AG04450 (cell line): ENCODE results near the gene SH3BP5. TPM values are rescaled to one million over a fixed set of nuclear protein-coding genes. Genes with fewer than 3 reads are reported as not detected.

Source experiments
- CTCF ChIA-PET: fragments of 300-600, 350-600 bp; formaldehyde crosslinking; extraction: SDS; loops from one replicate; lab custom pipeline; 2022; ENCODE audit warnings: antibody characterized with exemption, inconsistent platforms; lab: Charles Lee
- POLR2A ChIA-PET: fragments of 350-600 bp; formaldehyde crosslinking; extraction: SDS; loops from one replicate; lab custom pipeline; 2021; ENCODE audit warnings: antibody characterized with exemption, inconsistent platforms; lab: Yijun Ruan, JAX
- DNase-seq: peaks from one replicate; pipeline ENCODE4 v3.0.0-alpha.2; 2011; ENCODE audit warnings: low read depth, low spot score
- H3K27ac ChIP-seq: one replicate; pipeline ENCODE4 v1.5.1; 2012; ENCODE audit warnings: low read depth, low read length, control low read depth
- H3K27me3 ChIP-seq: one replicate; pipeline ENCODE4 v1.6.0; 2012; ENCODE audit warnings: low read length; ENCODE audit not compliant: control insufficient read depth, insufficient read depth
- H3K4me3 ChIP-seq: 2 replicates; pipeline ENCODE4 v1.5.1; 2011; ENCODE audit warnings: mild to moderate bottlenecking, low read depth, low read length, control low read depth
- H3K9me3 ChIP-seq: 2 replicates; pipeline ENCODE4 v1.5.1; 2012; ENCODE audit warnings: low read length; ENCODE audit not compliant: control insufficient read depth, insufficient read depth
- polyA plus RNA-seq: library from polyadenylated mRNA; depleted of rRNA; stranded (reverse); fragments of >200 nt; gene quantifications from 2 replicates; pipeline ENCODE4 v1.2.3, GENCODE V29; 2011
- TF ChIP-seq, protein P1 (sequence below): IDR thresholded peaks from 2 replicates; pipeline ENCODE4 v1.5.1; 2011; ENCODE audit warnings: low read depth, low read length, control low read depth, inconsistent platforms

The SH3BP5 gene
- polyA plus RNA-seq, 1 experiment, result 16.6 TPM

DNA sequence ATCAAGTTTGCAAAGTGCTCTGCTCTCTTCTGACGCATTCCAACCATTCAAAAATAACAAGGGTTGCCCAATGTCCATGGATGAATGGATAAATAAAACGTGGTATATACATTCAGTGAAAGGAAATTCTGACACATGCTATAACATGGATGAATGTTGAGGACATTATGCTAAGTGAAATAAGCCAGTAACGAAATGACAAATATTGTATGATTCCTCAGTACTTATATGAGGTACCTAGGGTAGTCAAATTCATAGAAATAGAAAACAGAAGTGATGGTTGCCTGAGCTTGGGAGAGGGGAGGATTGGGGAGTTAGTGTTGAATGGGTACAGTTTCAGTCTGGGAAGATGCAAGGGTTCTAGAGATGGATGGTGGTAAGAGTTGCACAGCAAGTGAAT is 33.9 kb downstream of the SH3BP5 start:
- no peaks in the 10 kb centered on the region for H3K27me3 ChIP-seq
- ChIA-PET POLR2A (no interaction called here), CTCF (interaction anchor here (0.9 kb wide), 1 partner anchor 9 kb away, joined by 7 read pairs; no protein-coding TSS in a partner anchor)
- H3K4me3 ChIP-seq, result no peak overlapping the region
- no peaks in the 10 kb centered on the region for H3K9me3 ChIP-seq
- TF ChIP-seq, protein P1, sequence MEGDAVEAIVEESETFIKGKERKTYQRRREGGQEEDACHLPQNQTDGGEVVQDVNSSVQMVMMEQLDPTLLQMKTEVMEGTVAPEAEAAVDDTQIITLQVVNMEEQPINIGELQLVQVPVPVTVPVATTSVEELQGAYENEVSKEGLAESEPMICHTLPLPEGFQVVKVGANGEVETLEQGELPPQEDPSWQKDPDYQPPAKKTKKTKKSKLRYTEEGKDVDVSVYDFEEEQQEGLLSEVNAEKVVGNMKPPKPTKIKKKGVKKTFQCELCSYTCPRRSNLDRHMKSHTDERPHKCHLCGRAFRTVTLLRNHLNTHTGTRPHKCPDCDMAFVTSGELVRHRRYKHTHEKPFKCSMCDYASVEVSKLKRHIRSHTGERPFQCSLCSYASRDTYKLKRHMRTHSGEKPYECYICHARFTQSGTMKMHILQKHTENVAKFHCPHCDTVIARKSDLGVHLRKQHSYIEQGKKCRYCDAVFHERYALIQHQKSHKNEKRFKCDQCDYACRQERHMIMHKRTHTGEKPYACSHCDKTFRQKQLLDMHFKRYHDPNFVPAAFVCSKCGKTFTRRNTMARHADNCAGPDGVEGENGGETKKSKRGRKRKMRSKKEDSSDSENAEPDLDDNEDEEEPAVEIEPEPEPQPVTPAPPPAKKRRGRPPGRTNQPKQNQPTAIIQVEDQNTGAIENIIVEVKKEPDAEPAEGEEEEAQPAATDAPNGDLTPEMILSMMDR, result no peak
- H3K27ac ChIP-seq, result no peak overlapping the region
- no peak for DNase-seq

DNA sequence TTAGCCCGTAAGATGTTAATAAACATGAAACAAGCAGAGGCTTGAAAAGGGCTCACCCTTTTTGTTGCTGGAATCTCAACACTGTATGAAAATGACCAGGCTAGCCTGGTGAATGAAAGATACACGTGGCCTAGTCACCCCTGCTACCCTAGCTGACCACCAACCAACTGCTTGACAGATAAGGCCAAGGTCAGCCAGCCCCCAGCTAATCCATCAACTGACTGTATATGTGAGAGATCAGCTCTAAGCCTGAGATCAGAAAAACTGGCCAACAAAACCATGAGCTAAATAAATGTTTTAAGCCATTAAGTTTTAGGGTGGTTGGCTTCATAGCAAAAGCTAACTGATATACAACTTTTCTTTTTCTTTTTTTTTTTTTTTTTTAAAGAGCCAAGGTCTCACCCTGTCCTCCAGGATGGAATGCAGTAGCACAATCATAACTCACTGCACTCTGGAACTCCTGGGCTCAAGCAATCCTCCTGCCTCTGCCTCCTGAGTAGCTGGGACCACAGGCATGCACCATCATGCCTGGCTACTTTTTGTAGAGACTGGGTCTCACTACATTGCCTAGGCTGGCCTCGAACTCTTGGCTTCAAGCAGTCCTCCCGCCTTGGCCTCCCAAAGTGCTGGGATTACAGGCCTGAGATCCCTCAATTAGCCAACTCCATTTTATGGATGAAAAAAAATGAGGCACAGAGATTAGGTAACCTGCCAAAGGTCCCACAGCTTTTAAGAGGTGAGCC is 34.6 kb downstream of the SH3BP5 start:
- ChIA-PET CTCF (interaction anchor here (0.6 to 1.1 kb wide), 5 partner anchors 8 to 30 kb away, joined by 3 to 7 read pairs (median 3); no protein-coding TSS in a partner anchor), POLR2A (no interaction called here)
- DNase-seq, result no peak
- TF ChIP-seq, protein P1, result no peak
- no peak overlapping the region for H3K27ac ChIP-seq
- H3K9me3 ChIP-seq, result no peaks in the 10 kb centered on the region
- H3K4me3 ChIP-seq, result no peak overlapping the region
- H3K27me3 ChIP-seq, result no peaks in the 10 kb centered on the region

DNA sequence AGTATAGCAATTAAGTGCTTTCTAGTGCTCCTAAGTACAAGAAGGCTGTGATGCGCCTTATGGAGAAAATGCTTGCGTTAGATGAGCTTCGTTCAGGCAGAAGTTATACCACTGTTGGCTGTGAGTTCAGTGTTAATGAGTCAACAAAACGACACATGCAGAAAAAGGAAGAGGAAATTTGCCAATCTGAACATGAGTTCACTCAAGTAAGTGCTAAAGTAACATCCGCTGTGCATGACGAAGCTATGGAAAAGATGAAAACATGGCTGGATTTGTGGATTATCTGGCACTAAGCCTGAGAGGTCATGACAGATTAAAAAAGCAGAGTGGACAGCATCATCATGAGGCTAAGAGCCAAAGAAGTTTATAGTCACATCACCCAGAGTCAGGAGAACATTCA is 36.9 kb downstream of the SH3BP5 start:
- TF ChIP-seq, protein P1, result no peak
- no peak overlapping the region for H3K27ac ChIP-seq
- no peak overlapping the region for H3K4me3 ChIP-seq
- ChIA-PET POLR2A (no interaction called here), CTCF (interaction anchor here (1.3 to 1.9 kb wide), 2 partner anchors 8 to 27 kb away, joined by 4 to 8 read pairs; no protein-coding TSS in a partner anchor)
- H3K9me3 ChIP-seq, result no peaks in the 10 kb centered on the region
- DNase-seq, result no peak
- H3K27me3 ChIP-seq, result no peaks in the 10 kb centered on the region

DNA sequence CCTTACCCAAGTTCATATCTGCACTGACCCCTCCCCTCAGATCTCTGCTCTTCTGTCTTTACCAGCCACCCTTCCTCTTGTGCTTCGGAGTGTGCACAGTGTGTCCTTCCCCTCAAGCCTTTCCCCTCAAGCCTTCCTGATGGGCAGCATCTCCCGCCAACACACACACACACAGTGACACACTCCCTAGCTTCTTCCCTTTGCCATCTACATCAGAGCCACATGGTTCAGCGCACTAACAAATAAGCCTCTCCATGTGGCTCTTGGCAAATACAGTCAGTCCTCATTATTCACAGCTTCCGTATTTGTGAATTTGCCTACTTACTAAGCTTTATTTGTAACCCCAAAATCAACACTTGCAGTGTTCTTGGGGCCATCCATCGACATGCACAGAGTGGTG is 37.5 kb downstream of the SH3BP5 start:
- H3K27ac ChIP-seq, result no peak overlapping the region
- no peaks in the 10 kb centered on the region for H3K27me3 ChIP-seq
- ChIA-PET CTCF (interaction anchor here (1.3 to 1.9 kb wide), 2 partner anchors 8 to 27 kb away, joined by 4 to 8 read pairs; no protein-coding TSS in a partner anchor), POLR2A (no interaction called here)
- DNase-seq, result no peak
- no peaks in the 10 kb centered on the region for H3K9me3 ChIP-seq
- TF ChIP-seq, protein P1, result no peak
- no peak overlapping the region for H3K4me3 ChIP-seq
